HG03354 (cell line): ENCODE results near the gene CCNL1.

Source experiments
- ATAC-seq: cut with Tn5 transposase; IDR thresholded peaks from one replicate; pipeline ENCODE4 v1.9.1; 2021; ENCODE audit warnings: mild to moderate bottlenecking; ENCODE audit not compliant: unreplicated experiment, poor library complexity, severe bottlenecking

CCNL1 gene

DNA sequence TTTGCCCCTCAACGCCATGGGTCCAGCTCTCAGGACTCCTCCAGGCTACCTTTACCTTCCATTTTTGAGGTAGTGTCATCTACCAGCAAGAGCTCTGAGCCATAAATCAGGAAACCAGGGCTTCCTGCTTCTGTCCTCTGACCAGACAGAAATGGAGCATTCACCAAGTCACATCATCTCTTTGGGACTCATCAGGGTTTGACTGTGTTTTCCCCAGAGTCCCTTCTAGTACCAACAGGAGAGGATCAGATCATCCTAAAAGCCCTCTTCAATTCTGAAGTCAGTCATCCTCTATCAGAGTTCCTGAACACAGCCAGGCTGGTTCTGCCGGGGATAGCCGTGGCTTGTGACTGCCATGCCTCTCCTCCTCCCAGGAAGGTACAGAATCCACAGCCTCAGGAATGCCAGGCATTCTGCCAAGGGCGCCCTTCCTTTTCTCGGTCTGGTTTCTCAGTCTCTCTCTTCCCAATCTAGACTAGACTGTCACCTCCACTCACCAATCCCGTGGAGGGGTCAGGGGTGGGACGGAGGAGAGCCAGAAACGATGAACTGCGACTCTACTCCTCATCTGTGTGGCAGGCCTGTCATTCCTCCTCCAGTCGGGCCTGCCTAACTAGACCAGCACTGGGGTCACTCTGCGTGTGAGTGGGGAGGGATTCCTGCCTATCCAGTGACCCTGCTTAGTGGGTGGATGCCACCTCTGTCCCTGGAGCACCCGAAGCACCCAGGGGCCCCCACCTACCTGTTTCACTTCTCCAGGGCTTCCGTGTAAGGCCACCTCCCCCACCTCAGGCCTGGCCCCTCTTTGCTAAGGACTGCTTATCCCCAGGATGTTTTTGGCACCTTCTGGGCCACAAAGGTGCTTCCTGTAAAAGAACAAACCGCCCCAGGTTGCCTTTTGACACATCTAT, 30.9 kb downstream of the CCNL1 start:
- ATAC-seq, result peak; percentile 22

DNA sequence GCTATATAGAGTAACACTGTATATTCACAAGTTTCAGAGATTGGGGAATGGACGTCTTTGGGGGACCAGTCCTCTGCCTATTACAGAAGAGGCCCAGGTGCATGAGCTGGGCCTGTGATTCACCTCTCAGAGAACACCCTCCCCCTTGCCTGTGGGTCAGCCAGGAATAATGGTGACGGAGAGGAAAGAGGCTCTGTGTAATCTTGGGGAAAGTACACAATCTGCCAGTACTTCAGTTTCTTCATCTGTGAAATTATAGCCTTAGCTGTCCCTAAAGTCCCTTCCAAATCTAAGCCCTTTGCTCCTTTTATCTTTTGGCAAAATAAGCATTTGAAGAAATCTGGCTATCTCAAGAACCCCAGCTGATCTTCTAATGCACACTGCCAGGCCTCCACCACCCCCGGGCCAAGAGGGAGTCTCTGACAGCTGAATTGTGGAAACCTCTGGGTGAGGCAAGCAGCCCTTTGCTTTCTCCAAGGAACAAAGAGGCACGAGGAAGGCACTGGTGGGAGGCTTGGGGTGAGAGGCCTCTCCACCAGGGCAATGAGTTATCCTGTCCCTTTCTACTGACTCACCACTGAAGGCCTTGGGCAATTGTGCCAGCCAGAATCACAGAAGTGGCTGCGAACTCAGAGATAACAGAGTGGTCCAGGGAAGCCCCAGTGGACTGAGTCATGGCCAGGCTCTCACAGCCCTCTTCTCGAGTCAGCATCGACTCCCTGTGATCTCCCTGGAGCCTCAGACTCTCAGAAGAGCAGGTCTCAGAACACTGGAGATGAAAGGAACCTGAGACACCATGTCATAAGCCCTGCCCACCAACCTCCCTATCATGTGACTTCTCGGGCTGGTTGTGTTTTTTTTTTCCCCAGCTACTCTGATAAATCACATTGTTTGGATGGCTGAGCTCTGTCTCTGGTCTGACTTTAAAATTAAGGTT, 31.8 kb downstream of the CCNL1 start:
- ATAC-seq, result peak; percentile 53

DNA sequence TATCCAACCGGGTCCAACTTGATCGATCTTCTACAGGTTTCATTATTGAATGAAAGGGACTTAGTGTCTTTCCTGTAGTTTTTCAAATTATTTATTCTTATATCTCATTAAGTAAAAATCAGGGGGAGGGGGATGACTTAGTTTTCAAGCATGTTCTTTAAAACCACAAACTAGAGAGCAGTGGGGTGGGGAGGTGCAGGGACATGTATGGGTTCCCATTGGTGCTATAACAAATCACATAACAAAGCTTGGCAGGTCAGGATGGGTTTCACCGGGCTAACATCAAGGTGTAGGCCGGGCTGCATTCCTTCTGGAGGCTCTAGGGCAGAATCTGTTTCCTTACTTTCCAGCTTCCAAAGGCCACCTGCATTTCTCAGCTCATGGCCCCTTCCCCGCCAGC, 32.7 kb downstream of the CCNL1 start:
- no peak for ATAC-seq

DNA sequence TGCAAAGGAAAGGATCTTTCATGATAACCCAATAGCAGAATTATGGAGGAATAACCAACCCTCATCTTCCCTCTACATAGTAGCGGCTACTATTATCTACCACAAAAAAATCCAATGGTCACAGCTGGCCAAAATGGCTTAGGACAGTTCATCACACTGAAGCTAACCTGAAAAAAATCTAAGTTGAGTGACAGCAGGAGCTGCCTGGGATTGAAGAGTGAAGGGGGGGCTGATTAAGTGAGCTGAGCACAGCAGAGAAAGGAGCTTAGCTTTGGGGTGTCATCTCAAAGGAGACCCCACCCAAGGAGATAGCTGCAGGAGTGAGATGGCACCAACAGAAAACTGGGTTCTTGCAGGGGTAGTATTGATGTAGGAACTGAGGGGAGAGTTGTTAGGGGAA, 33.6 kb downstream of the CCNL1 start:
- ATAC-seq, result no peak

DNA sequence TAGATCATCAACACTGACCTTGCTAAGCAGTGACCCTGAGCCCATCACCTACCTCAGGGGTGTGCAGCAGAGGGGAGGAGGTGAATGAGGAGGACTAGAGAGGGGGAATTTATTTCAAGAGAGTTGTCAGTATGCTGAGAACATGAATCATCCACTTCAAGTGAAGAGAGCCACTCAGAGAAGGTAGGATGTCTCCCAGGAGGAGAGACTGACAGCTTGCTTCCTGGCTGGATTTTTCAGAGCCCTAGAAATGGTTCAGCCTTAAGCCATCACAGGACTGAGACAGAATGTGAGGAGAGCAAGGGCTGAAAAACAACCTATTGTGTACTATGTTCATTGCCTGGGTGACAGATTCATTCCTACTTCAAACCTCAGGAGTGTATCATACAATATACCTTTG, 34.8 kb downstream of the CCNL1 start:
- ATAC-seq, result no peak

DNA sequence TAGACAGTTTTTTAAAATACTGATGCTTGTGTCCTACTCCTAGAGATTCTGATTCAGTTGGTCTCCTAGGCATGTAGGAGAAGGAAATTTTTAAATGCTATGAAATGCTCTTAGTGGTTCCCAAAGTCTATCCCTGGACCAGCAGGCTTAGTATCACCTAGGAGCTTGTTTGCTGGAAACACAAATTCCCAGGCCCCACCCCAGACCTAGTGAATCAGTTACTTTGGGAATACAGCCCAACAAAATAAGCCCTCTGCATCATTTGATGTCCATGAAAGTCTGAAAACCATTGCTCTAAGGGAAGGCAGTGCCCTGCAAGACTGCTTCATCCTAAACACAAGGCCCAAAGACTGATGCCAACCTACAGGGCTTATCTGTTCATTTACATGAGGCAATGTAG, 36.3 kb downstream of the CCNL1 start:
- ATAC-seq, result no peak

DNA sequence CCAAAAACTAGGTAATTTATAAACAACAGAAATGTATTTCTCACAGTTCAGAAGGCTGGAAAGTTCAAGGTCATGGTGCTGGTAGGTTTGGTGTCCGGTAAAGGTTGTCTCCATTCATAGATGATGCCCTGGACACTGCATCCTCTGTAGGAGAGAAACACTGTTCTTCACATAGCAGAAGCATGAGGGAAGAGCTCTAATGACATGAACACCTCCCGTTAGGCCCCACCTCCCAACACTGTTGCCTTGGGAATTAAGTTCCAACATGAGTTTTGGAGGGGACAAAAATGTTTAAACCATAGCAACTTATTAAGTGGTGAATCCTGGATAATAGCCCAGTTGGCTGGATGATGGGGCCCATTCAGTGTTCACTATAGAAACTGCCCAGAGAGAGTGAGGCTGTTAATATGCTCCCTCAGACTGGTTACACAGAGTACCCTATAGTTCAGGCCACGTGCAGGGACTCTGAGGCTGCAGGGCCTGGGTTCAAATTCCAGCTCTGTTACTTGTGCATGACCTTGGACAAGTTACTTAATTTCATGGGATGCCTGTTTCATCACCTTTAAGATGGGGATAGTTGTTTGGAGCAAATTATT, 37.0 kb downstream of the CCNL1 start:
- no peak for ATAC-seq

DNA sequence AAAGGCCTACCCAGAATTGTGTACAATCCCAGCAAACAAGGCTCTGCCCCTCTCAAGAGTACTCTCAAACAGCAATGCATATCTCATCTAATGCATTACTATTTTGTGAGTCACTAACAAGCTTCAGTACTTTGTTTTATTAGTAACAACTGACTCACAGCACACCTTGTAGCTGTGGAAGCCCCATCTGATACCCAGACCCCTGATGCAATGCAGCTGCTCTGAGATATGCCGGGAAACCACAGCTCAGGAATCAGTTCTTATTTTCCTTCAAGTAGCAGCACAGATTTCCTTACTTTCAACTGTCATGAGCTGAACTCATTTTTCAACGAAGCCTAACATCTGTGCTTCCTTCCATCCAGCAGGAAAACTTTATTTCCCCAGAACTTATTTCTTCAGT, 37.8 kb downstream of the CCNL1 start:
- ATAC-seq, result no peak

DNA sequence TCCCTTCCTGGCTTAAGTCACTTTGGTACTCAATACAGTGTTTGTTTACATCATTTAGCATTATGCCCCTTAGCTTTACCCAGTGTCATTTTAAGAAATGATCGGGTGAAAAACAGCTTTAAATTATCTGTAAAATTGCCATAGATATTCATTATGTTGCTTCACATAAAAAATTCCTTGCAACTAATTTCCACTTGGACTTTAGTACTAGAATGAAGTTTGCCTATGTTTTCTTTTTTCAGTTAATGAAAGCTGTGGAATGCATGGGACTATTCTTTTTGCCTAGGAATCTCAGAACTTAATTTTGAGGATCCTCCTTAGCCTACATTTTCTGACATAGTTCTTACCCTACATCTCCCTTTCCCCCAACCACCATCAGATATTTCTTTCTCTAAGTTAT, 38.4 kb downstream of the CCNL1 start:
- no peak for ATAC-seq

DNA sequence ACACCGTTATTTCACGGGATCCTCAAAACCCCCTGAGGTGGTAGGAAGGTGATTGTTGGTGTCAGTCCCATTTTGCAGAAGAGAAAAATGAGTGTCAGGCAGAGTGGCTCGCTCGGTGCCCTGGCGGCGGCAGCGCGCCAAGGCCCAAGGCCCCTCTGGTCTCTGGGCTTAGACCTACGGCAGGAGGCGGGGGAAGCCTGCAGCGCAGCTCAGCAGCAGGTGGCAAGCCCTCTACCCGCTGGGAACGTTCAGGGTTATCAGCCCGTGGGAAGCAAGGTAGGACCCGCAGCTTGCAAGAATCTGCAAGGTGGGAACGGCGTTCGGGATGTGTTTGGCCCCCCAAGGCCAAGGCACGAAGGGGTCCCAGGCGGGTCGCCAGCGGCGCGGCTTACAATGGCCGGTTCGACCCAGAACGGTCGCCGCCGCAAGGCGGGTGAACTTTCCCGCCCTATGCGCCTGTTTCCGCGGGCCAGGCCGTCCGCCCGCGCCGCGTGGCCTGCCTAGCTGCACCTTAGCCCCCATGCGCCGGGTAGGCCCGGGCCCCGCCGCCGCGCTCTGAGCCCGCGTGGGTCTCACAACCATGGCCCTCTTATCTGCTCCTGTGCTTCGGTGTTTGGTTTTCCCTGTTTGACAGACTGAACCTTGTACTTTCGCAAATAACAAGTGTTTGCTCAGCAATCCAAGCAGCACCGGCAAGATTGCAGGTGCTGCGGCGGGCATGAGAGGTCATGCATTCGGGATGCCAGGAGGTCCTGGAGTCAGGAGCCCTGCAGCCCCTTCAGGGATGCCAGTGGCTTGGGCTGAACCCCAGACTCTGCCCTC, 39.7 kb downstream of the CCNL1 start:
- no peak for ATAC-seq

DNA sequence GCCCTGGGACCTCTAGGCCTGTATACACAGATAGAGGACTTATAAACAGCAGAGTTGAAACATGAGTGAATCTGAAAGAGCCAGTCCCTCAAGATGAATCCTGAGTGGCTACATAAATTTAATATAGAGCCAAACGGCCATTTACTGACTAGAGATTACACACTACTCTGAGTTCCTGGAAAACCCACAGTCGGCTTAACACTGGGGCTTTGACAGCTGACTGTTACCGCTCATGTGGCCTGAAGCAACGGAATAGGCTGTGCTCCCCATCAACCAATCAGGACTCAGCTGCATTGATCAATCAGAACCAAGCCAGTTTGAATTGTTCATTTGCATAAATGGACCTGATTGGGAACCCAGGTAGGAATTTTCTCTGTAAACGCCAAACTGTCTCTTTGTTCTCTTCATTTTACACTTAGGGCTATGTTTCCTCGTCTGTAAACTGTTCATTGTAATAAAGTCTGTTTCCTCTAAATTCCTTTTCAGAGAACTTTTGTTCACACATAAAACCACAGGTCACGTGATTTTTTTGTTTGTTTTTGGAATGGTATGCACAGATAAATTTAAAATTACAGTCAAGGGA, 40.5 kb downstream of the CCNL1 start:
- no peak for ATAC-seq

DNA sequence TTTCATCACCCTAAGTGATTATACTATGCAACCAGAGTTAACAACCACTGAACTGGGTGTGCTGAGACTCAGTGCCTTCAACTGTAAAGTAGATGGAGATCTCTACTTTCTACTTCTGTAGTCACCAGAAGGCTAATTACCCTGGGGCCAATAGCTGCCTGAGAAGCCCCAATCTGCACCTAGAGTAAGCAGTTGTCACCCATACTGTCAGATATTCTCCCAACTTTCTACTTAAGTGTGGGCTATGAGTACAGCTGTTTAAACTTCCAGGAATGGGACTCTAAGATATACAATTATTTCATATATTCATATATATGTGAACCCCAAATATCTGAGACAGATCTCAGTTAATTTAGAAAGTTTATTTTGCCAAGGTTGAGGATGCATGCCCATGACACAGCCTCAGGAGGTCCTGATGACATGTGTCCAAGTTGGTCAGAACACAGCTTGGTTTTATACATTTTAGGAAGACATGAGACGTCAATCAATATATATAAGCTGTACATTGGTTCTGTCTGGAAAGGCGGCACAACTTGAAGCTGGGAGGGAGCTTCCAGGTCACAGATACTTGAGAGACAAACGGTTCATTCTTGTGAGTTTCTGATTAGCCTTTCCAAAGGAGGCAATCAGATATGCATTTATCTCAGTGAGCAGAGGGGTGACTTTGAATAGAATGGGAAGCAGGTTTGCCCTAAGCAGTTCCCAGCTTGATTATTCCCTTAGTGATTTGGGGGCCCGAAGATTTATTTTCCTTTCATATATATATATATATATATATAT, 41.9 kb downstream of the CCNL1 start:
- ATAC-seq, result no peak

DNA sequence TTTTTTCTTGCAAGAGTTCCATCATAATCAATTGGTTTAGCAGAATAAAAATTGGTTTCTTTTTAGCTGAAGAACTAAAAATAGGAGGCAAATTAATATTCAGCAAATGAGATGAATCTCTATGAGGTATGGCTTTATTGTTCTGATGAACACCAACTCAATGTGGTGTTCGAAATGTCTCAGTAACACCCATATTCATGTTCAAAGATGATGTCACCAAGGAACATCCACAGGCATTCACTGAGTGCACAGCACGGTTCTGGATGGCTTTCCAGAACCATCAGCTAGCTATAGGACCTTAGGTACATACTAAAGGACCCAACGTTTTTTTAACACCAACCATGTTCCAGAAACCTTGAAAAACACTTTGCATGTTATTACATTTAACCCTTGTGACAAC, 42.7 kb downstream of the CCNL1 start:
- no peak for ATAC-seq

DNA sequence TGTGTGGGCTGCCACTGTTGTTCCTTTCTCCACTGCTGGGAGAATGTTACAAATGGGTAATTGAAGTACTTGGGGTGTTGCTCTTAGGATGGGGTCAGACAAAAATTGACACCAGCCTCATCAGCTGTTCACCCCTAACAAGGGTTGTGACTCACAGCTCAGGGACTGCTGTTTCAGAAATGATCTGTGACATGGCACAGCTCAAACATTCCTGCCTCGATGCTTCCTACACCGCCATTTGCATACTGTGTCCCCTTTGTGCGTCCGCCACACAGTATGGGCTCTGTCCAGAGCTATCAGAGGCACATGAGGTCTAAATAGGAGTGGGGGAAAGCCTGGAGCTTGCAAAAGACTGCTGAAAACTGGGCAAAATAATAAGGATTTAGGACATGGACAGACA, 43.9 kb downstream of the CCNL1 start:
- ATAC-seq, result no peak

DNA sequence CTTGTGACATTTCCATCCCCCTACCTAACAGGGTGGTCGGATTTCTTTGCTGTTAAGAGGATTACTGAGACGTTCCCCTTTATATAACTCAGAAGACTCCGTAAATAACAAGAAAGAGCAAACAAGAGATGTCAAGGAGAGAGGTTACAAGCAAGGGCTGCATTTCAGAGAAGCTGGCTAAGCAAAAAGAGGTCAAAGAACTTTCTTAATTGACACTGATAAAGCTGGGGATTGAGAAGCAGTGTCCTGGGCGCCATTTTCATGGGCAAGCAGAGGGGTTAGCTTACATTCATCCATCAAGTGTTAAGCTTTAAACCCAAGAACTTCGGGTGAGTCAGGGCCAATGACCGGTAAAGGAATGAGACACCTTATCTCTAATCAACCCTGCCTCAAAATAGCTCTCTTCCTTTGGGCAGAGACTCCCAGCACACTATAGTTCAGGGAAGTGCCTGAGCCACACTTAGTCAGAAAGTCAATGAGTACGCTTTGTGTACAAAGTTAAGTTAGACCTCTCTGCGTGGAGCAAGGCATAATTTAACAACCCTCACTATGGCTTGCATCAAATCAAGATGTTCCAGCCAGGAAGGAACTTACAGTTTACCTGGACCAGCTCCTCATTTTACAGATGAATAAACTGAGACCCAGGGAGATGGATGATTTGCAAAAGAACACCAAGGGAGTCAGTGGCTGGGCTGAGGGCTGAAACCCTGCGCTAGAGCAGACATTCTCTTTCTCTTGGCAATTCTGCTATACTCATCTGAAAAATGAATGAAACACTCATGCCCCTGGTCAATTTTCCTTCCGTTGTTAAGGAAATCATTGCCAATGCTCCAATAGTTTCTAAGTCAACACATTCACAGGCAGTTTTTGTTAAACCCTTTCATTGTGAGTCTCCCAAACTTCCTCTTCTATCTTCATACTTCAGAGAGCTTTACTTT, 44.6 kb downstream of the CCNL1 start:
- ATAC-seq, result no peak

DNA sequence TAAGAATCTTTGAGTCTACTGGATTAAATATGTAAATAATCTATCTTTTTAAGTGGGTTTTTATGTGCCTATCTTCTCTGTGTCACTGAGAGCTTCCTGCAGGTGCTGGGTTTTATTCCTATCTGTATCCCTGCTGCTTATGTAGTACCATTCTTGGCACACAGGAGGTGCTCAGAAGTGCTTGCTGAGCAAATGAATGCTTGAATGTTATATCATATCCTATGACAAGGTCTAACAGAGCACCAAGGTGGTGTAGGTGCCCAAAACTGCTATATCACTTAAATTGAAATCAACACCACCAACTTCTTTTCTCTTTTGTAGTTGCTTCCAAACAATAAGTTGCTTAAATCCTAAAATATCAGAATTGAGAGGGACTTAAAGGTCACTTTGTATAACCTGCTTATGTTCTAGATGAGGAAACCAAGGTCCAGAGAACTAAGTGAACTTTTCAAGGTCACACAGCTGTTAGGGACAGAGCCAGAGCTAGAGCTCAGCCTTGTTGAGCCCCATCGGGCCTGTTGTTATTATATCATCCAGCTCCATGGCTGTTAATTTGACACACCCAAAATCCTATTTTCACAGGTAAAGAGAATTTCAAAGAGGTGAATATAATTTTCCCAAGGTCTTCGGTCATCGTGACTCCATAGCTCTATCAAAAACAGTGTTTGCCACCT, 46.0 kb downstream of the CCNL1 start:
- peak; percentile 56 for ATAC-seq

DNA sequence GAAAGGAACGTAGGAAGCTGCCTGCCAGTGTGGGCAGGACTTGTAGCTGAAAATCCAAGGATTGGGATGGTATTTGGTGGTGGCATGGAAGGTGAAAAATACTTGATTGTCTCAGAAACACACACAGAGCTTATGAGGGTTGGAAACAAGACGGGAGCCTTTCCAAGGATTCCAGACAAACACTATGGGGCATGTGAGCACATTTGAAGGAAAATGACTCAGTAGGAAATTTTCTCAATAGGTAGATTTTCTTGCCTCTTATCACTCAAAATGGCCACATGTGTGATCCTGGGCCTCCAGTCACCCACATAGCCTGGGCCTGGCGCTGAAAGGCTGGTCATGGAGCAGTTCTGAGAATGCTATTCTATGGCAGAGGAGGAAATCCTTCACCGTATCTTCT, 47.4 kb downstream of the CCNL1 start:
- no peak for ATAC-seq
